SK-N-SH (cell line): ENCODE results near the gene TANC1. TPM values are rescaled to one million over a fixed set of nuclear protein-coding genes. Genes with fewer than 3 reads are reported as not detected.

Source experiments
- CTCF ChIA-PET: fragments of 300-600, 350-600 bp; formaldehyde crosslinking; extraction: SDS; loops from one replicate; lab custom pipeline; 2021; lab: Yijun Ruan, JAX
- POLR2A ChIA-PET: fragments of 350-600 bp; sonication (Branson Sonifier 250); formaldehyde crosslinking; extraction: SDS; loops from one replicate; lab custom pipeline; 2020; ENCODE audit warnings: antibody characterized with exemption, inconsistent platforms; lab: Yijun Ruan, JAX
- DNase-seq: peaks from one replicate; pipeline ENCODE4 v3.0.0; 2012
- H2AFZ ChIP-seq: fragments of 200-600 bp; sonication (generic); 2 replicates; pipeline ENCODE4 v1.8.1; 2016; ENCODE audit warnings: antibody characterized with exemption, mild to moderate bottlenecking, low read depth
- H3F3A ChIP-seq: fragments of 200-600 bp; sonication (generic); replicated peaks from 2 replicates; pipeline ENCODE3; 2016; ENCODE audit warnings: antibody characterized with exemption, mild to moderate bottlenecking; ENCODE audit not compliant: insufficient read depth
- H3K27ac ChIP-seq, 2 experiments: fragments of 200-500 bp in 1 of 2; fragments of 200-600 bp in 1 of 2; sonication (Bioruptor generic) in 1 of 2; sonication (generic), shearing (Covaris generic) in 1 of 2; 2 replicates each; pipeline versions ENCODE4 v1.5.1 to v1.6.1; 2014 to 2016; ENCODE audit warnings: low read depth in 2 of 2, inconsistent platforms in 1 of 2, low read length in 1 of 2, mild to moderate bottlenecking in 1 of 2, mixed read lengths in 1 of 2
- H3K27me3 ChIP-seq: fragments of 200-600 bp; sonication (generic), shearing (Covaris generic); 2 replicates; pipeline ENCODE4 v1.6.1; 2016; ENCODE audit warnings: mixed run types; ENCODE audit not compliant: insufficient read depth
- H3K36me3 ChIP-seq, 2 experiments: fragments of 200-500 bp in 1 of 2; fragments of 200-600 bp in 1 of 2; sonication (Bioruptor generic) in 1 of 2; sonication (generic) in 1 of 2; replicated peaks in 1 of 2; 2 replicates each; pipeline versions ENCODE3 to v1.5.1; 2014 to 2016; ENCODE audit warnings: low read length in 1 of 2, mild to moderate bottlenecking in 1 of 2; ENCODE audit not compliant: insufficient read depth in 2 of 2, control insufficient read depth in 1 of 2
- H3K4me1 ChIP-seq, 2 experiments: fragments of 200-500 bp in 1 of 2; fragments of 200-600 bp in 1 of 2; sonication (Bioruptor generic) in 1 of 2; sonication (generic), shearing (Covaris generic) in 1 of 2; 2 replicates each; pipeline versions ENCODE4 v1.5.1 to v1.6.1; 2014 to 2016; ENCODE audit warnings: low read depth in 1 of 2, low read length in 1 of 2, mixed run types in 1 of 2; ENCODE audit not compliant: insufficient read depth in 2 of 2, control insufficient read depth in 1 of 2
- H3K4me2 ChIP-seq: fragments of 200-600 bp; sonication (generic), shearing (Covaris generic); 2 replicates; pipeline ENCODE4 v1.6.1; 2017; ENCODE audit warnings: mixed run types
- H3K4me3 ChIP-seq, 2 experiments: fragments of 200-500 bp in 1 of 2; fragments of 200-600 bp in 1 of 2; sonication (Bioruptor generic) in 1 of 2; sonication (generic), shearing (Covaris generic) in 1 of 2; 2 replicates each; pipeline versions ENCODE4 v1.5.1 to v1.8.1; 2014 to 2016; ENCODE audit warnings: low read depth in 2 of 2, inconsistent platforms in 1 of 2, low read length in 1 of 2, mild to moderate bottlenecking in 1 of 2, mixed read lengths in 1 of 2, moderate library complexity in 1 of 2
- H3K79me2 ChIP-seq: fragments of 200-600 bp; sonication (generic); 2 replicates; pipeline ENCODE4 v1.8.1; 2017; ENCODE audit warnings: mild to moderate bottlenecking; ENCODE audit not compliant: insufficient read depth
- H3K9ac ChIP-seq: fragments of 200-600 bp; sonication (generic); 2 replicates; pipeline ENCODE4 v1.6.1; 2017; ENCODE audit warnings: mixed run types
- H3K9me2 ChIP-seq: fragments of 200-600 bp; sonication (generic); 2 replicates; pipeline ENCODE4 v1.6.1; 2017; ENCODE audit warnings: mixed run types
- H3K9me3 ChIP-seq: fragments of 200-600 bp; sonication (generic); 2 replicates; pipeline ENCODE4 v1.6.1; 2017; ENCODE audit warnings: mixed run types, mild to moderate bottlenecking, moderate library complexity
- H4K20me1 ChIP-seq: fragments of 200-600 bp; sonication (generic); 2 replicates; pipeline ENCODE4 v1.6.1; 2017; ENCODE audit warnings: mild to moderate bottlenecking, mixed run types; ENCODE audit not compliant: insufficient read depth
- ELF1 ChIP-seq: IDR thresholded peaks from 2 replicates; pipeline ENCODE4 v1.4.0; 2012
- FOSL2 ChIP-seq: IDR thresholded peaks from 2 replicates; pipeline ENCODE4 v1.4.0; 2012; ENCODE audit warnings: low read depth, mild to moderate bottlenecking, moderate library complexity, borderline replicate concordance
- GABPA ChIP-seq: IDR thresholded peaks from 2 replicates; pipeline ENCODE4 v1.4.0; 2012; ENCODE audit warnings: low read depth, mild to moderate bottlenecking
- JUND ChIP-seq: IDR thresholded peaks from 2 replicates; pipeline ENCODE4 v1.4.0; 2012
- NFIC ChIP-seq: IDR thresholded peaks from 2 replicates; pipeline ENCODE4 v1.4.0; 2012; ENCODE audit warnings: borderline replicate concordance
- POLR2AphosphoS5 ChIP-seq: IDR thresholded peaks from 2 replicates; pipeline ENCODE4 v1.6.1; 2012; ENCODE audit warnings: low read depth, low read length
- RCOR1 ChIP-seq: fragments of 150-350 bp; IDR thresholded peaks from 2 replicates; pipeline ENCODE4 v1.6.1; 2017; ENCODE audit warnings: antibody characterized with exemption, low read length
- RXRA ChIP-seq: IDR thresholded peaks from 2 replicates; pipeline ENCODE4 v1.4.0; 2012; ENCODE audit warnings: low read depth, mild to moderate bottlenecking, borderline replicate concordance
- SIN3A ChIP-seq: IDR thresholded peaks from 2 replicates; pipeline ENCODE4 v1.6.1; 2012; ENCODE audit warnings: low read depth, mild to moderate bottlenecking, low read length, moderate library complexity, borderline replicate concordance
- SMC3 ChIP-seq: IDR thresholded peaks from 2 replicates; pipeline ENCODE4 v1.6.1; 2012; ENCODE audit warnings: low read depth, low read length, improper control_type of control experiment
- TCF12 ChIP-seq: IDR thresholded peaks from 2 replicates; pipeline ENCODE4 v1.4.0; 2012
- YY1 ChIP-seq: IDR thresholded peaks from 2 replicates; pipeline ENCODE4 v1.4.0; 2012; ENCODE audit warnings: low read depth, mild to moderate bottlenecking
- WGBS: methylation state at CpG from one replicate; pipeline ENCODE4 v1.1.6; 2017; ENCODE audit warnings: low lambda C conversion rate; 5-methylcytosine and 5-hydroxymethylcytosine counted together
- polyA plus RNA-seq, 3 experiments: library from polyadenylated mRNA; depleted of rRNA; stranded (reverse); fragments of >200 nt; gene quantifications; 2 replicates each; pipeline ENCODE4 v1.2.3, GENCODE V29; 2012
- TF ChIP-seq, protein P1 (sequence below): fragments of 150-350 bp; IDR thresholded peaks from 2 replicates; pipeline ENCODE4 v1.6.1; 2016; ENCODE audit warnings: mild to moderate bottlenecking, low read depth, low read length
- TF ChIP-seq, protein P2 (sequence below): IDR thresholded peaks from 2 replicates; pipeline ENCODE4 v1.6.1; 2012; ENCODE audit warnings: mild to moderate bottlenecking, low read depth, low read length, moderate library complexity
- TF ChIP-seq, protein P3 (sequence below): IDR thresholded peaks from 2 replicates; pipeline ENCODE4 v1.4.0; 2012; ENCODE audit warnings: low read depth, borderline replicate concordance

TANC1 gene
- polyA plus RNA-seq, 1 of the 3 experiments (the other 2 are of a cell fraction) = 19.2 TPM

DNA sequence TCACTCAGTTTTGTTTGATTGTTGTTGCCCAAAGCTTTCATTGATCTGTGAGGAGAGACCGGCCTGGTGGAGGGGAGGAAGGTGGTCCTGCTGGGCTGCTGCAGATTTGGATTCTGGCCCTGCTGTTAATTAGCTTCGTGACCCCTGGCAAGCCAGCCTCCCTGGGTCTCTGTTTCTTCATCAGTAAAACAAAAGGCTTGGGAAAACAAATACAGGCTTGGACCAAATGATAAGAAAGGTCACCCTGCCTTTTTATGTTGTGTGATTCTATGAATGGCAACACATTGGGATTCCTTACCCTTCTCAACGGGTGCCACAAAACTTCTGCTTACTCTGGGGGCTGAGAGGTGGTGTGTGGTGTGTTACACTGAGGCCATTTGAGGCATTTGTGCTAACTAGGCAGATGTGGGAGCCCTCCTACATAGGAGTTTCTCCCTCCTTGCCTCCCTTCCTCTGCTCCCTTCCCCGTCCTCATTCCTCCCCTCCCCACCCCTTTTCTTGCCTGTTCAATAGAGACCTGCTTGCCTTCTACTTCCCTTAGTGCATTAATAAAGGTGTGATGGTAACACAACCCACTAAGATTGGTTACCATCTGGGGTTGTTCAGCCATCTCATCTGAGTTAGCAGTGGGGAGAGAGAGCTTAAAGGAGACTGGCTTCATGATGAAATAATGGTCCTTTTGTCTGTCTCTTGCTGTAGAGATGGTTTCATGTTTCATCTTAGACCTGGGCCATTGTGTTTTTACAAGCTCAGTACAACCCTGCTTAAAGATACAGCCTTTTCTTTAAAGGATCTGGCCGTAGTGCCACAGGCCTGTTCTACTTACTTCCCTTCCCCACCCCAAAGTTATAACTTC, 96.2 kb downstream of the TANC1 start:
- peak overlapping the region; percentile 48 for H3K4me2 ChIP-seq
- peaks cover 9 to 16% of the 10 kb centered on the region in 2 experiments for H3K36me3 ChIP-seq
- no peaks in the 10 kb centered on the region for H3F3A ChIP-seq
- TF ChIP-seq TCF12 (peak; percentile 10; the same call in 1 of the 2 replicates), POLR2AphosphoS5 (no peak)
- H3K27ac ChIP-seq = peak overlapping the region; percentile 77
- peak overlapping the region; percentile 2; the same call in 1 of the 2 replicates for H2AFZ ChIP-seq
- H3K4me3 ChIP-seq = no peak overlapping the region
- CTCF ChIA-PET = interaction anchor here (0.7 to 1.6 kb wide), 4 partner anchors 22 to 139 kb away, joined by 3 to 6 read pairs (median 3); no protein-coding TSS in a partner anchor
- peak overlapping the region; percentile 19; the same call in 1 of the 2 replicates for H3K9ac ChIP-seq
- DNase-seq = peak; percentile 22
- H3K79me2 ChIP-seq = peaks cover 35% of the 10 kb centered on the region
- H3K27me3 ChIP-seq = no peaks in the 10 kb centered on the region
- no peaks in the 10 kb centered on the region for H3K9me2 ChIP-seq
- H3K9me3 ChIP-seq = no peaks in the 10 kb centered on the region
- H3K4me1 ChIP-seq = peaks cover 26 to 32% of the 10 kb centered on the region in 2 experiments; a peak in 3 of 4 replicates
- no peaks in the 10 kb centered on the region for H4K20me1 ChIP-seq
- WGBS = 68% methylated on average over 5 of the region's 5 CpGs
- POLR2A ChIA-PET = interaction anchor here (1.0 kb wide), 1 partner anchor 14 kb away, joined by 5 read pairs; no protein-coding TSS in a partner anchor

DNA sequence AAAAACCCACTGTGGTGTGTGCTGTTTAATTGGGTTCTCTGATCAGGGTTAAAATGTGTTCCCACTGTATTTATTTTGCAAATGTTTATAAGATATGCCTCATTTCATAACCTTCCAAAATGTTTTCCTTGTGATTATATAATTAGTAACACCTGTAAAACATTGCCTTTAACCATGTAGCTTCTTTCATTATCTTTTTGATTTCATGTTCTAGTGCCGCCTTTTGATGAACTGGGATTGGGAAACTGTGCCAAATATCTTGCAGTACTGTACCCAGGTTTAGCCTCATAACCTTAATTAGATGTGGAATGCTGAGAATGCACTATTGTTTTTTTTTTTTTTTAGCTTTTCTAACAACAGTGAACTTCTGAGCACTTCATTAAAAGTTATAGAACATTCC, 96.9 kb downstream of the TANC1 start:
- Histone ChIP-seq H3F3A (no peaks in the 10 kb centered on the region), H3K9ac (0 out of 2 replicates have a peak overlapping the region, but pooled peaks have one; percentile 19), H3K9me2 (no peaks in the 10 kb centered on the region), H2AFZ (peak overlapping the region; percentile 2; the same call in 1 of the 2 replicates), H3K27me3 (no peaks in the 10 kb centered on the region), H3K27ac (peak overlapping the region; percentile 77), H3K4me1 (peaks cover 26 to 32% of the 10 kb centered on the region in 2 experiments; a peak in 3 of 4 replicates), H3K4me2 (peak overlapping the region; percentile 48; the same call in 1 of the 2 replicates), H3K9me3 (no peaks in the 10 kb centered on the region), H4K20me1 (no peaks in the 10 kb centered on the region), H3K4me3 (no peak overlapping the region), H3K79me2 (peaks cover 39% of the 10 kb centered on the region), H3K36me3 (peaks cover 9 to 16% of the 10 kb centered on the region in 2 experiments)
- whole genome bisulfite sequencing = 79% methylated on average over 1 of the region's 1 CpG
- no peak for TF ChIP-seq ELF1
- TF ChIP-seq, protein P1, sequence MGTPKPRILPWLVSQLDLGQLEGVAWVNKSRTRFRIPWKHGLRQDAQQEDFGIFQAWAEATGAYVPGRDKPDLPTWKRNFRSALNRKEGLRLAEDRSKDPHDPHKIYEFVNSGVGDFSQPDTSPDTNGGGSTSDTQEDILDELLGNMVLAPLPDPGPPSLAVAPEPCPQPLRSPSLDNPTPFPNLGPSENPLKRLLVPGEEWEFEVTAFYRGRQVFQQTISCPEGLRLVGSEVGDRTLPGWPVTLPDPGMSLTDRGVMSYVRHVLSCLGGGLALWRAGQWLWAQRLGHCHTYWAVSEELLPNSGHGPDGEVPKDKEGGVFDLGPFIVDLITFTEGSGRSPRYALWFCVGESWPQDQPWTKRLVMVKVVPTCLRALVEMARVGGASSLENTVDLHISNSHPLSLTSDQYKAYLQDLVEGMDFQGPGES = no peak
- no peak; the same call in 1 of the 2 replicates for TF ChIP-seq NFIC
- TF ChIP-seq SIN3A = no peak
- no peak for TF ChIP-seq JUND
- no peak for TF ChIP-seq FOSL2
- no peak for TF ChIP-seq SMC3
- no peak for TF ChIP-seq RCOR1
- no peak for TF ChIP-seq POLR2AphosphoS5
- TF ChIP-seq GABPA = no peak
- no peak for TF ChIP-seq RXRA
- TF ChIP-seq TCF12 = no peak
- TF ChIP-seq, protein P2, sequence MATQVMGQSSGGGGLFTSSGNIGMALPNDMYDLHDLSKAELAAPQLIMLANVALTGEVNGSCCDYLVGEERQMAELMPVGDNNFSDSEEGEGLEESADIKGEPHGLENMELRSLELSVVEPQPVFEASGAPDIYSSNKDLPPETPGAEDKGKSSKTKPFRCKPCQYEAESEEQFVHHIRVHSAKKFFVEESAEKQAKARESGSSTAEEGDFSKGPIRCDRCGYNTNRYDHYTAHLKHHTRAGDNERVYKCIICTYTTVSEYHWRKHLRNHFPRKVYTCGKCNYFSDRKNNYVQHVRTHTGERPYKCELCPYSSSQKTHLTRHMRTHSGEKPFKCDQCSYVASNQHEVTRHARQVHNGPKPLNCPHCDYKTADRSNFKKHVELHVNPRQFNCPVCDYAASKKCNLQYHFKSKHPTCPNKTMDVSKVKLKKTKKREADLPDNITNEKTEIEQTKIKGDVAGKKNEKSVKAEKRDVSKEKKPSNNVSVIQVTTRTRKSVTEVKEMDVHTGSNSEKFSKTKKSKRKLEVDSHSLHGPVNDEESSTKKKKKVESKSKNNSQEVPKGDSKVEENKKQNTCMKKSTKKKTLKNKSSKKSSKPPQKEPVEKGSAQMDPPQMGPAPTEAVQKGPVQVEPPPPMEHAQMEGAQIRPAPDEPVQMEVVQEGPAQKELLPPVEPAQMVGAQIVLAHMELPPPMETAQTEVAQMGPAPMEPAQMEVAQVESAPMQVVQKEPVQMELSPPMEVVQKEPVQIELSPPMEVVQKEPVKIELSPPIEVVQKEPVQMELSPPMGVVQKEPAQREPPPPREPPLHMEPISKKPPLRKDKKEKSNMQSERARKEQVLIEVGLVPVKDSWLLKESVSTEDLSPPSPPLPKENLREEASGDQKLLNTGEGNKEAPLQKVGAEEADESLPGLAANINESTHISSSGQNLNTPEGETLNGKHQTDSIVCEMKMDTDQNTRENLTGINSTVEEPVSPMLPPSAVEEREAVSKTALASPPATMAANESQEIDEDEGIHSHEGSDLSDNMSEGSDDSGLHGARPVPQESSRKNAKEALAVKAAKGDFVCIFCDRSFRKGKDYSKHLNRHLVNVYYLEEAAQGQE = no peak
- TF ChIP-seq, protein P3, sequence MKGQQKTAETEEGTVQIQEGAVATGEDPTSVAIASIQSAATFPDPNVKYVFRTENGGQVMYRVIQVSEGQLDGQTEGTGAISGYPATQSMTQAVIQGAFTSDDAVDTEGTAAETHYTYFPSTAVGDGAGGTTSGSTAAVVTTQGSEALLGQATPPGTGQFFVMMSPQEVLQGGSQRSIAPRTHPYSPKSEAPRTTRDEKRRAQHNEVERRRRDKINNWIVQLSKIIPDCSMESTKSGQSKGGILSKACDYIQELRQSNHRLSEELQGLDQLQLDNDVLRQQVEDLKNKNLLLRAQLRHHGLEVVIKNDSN = no peak
- TF ChIP-seq YY1 = no peak
- ChIA-PET CTCF (interaction anchor here (0.7 to 1.6 kb wide), 2 partner anchors 39 to 54 kb away, joined by 3 to 6 read pairs; no protein-coding TSS in a partner anchor), POLR2A (no interaction called here)
- DNase-seq = no peak
